GM12878 (cell line): ENCODE results near the gene ARL6IP5. TPM values are rescaled to one million over a fixed set of nuclear protein-coding genes. Genes with fewer than 3 reads are reported as not detected.

Source experiments
- ATF2 ChIP-seq: IDR thresholded peaks from 2 replicates; pipeline ENCODE4 v1.6.1; 2012; ENCODE audit warnings: low read length, inconsistent platforms
- BRCA1 ChIP-seq: IDR thresholded peaks from 2 replicates; pipeline ENCODE4 v1.6.1; 2011; ENCODE audit warnings: low read depth, low read length, improper control_type of control experiment
- CEBPB ChIP-seq, 2 experiments: fragments of 150-350 bp in 1 of 2; IDR thresholded peaks; 2 replicates each; pipeline ENCODE4 v1.6.1; 2012 to 2014; ENCODE audit warnings: low read depth in 2 of 2, low read length in 2 of 2, borderline replicate concordance in 1 of 2, inconsistent platforms in 1 of 2
- CREB1 ChIP-seq: IDR thresholded peaks from 2 replicates; pipeline ENCODE4 v1.6.1; 2012; ENCODE audit warnings: low read depth, mild to moderate bottlenecking, inconsistent platforms
- CREM ChIP-seq: IDR thresholded peaks from 2 replicates; pipeline ENCODE4 v1.6.1; 2014; ENCODE audit warnings: antibody characterized with exemption, low read depth
- EED ChIP-seq: sonication (generic); IDR thresholded peaks from 2 replicates; pipeline ENCODE4 v1.6.1; 2016; ENCODE audit warnings: antibody characterized with exemption, low read depth
- EGR1 ChIP-seq, 2 experiments: IDR thresholded peaks; 1 replicate in 1 of 2; 2 replicates in 1 of 2; pipeline ENCODE4 v1.6.1; 2011 to 2012; ENCODE audit warnings: low read depth in 2 of 2, low read length in 2 of 2, borderline replicate concordance in 1 of 2, mild to moderate bottlenecking in 1 of 2, moderate library complexity in 1 of 2
- IKZF1 ChIP-seq: fragments of 450-650 bp; conservative IDR thresholded peaks from 2 replicates; pipeline ENCODE4 v1.6.1; 2017; ENCODE audit warnings: antibody characterized with exemption, mild to moderate bottlenecking
- IRF4 ChIP-seq: IDR thresholded peaks from 2 replicates; pipeline ENCODE4 v1.6.1; 2011; ENCODE audit warnings: low read depth, low read length
- MXI1 ChIP-seq: fragments of 150-350 bp; IDR thresholded peaks from 2 replicates; pipeline ENCODE4 v1.6.1; 2011; ENCODE audit warnings: low read depth, mild to moderate bottlenecking, inconsistent platforms, low read length, improper control_type of control experiment
- NKRF ChIP-seq: fragments of 450-650 bp; conservative IDR thresholded peaks from 2 replicates; pipeline ENCODE4 v1.6.1; 2017; ENCODE audit warnings: mild to moderate bottlenecking, moderate library complexity
- POLR2AphosphoS5 ChIP-seq: IDR thresholded peaks from 2 replicates; pipeline ENCODE4 v1.6.1; 2011; ENCODE audit warnings: mild to moderate bottlenecking, low read length, inconsistent platforms
- RELA ChIP-seq: fragments of 450-650 bp; IDR thresholded peaks from 2 replicates; pipeline ENCODE4 v1.8.0; 2014; ENCODE audit warnings: borderline replicate concordance; ENCODE audit not compliant: partially characterized antibody
- RELB ChIP-seq: fragments of 450-650 bp; IDR thresholded peaks from 2 replicates; pipeline ENCODE4 v1.6.1; 2017; ENCODE audit warnings: low read depth, mild to moderate bottlenecking, moderate library complexity
- SIN3A ChIP-seq: IDR thresholded peaks from 2 replicates; pipeline ENCODE4 v1.6.1; 2012; ENCODE audit warnings: low read depth, low read length, improper control_type of control experiment
- SMAD5 ChIP-seq: IDR thresholded peaks from 2 replicates; pipeline ENCODE4 v1.6.1; 2016; ENCODE audit warnings: antibody characterized with exemption, low read depth
- SMARCA5 ChIP-seq: fragments of 450-650 bp; IDR thresholded peaks from 2 replicates; pipeline ENCODE4 v1.6.1; 2017; ENCODE audit warnings: mild to moderate bottlenecking
- STAT1 ChIP-seq: fragments of 450-650 bp; conservative IDR thresholded peaks from 2 replicates; pipeline ENCODE4 v1.6.1; 2014; ENCODE audit warnings: antibody characterized with exemption, mild to moderate bottlenecking
- TBL1XR1 ChIP-seq: IDR thresholded peaks from 2 replicates; pipeline ENCODE4 v1.6.1; 2012; ENCODE audit warnings: low read depth, low read length, improper control_type of control experiment
- ZNF274 ChIP-seq: IDR thresholded peaks from one replicate; pipeline ENCODE4 v1.8.0; 2011; ENCODE audit not compliant: insufficient read length, insufficient read depth
- polyA plus RNA-seq, 11 experiments: library from polyadenylated mRNA; depleted of rRNA in 4 of 11; unstranded in 6 of 11; stranded (reverse) in 5 of 11; fragments of >200 nt; fragmentation: Nextera tagmentation in 4 of 11; fragmentation: Illumina TruSeq in 1 of 11; extraction: Ambion mirVana in 4 of 11; extraction: Trizol in 1 of 11; gene quantifications; 1 replicate in 1 of 11; 2 replicates in 10 of 11; pipeline versions ENCODE4 v1.2.1 to v1.2.3, GENCODE V29; 2011 to 2016; ENCODE audit warnings: inconsistent platforms in 2 of 11, missing spikeins in 2 of 11, low read depth in 1 of 11
- total RNA-seq, 4 experiments: library from RNA; depleted of rRNA in 3 of 4; stranded (reverse); fragments of >200 nt in 3 of 4; fragmentation: Illumina TruSeq in 1 of 4; extraction: Trizol in 1 of 4; gene quantifications; 2 replicates each; pipeline versions ENCODE4 v1.2.1 to v1.2.3, GENCODE V29; 2013 to 2021

ARL6IP5 gene
- total and polyA plus RNA-seq, 10 of the 15 experiments (the other 5 are each of a cell fraction or from before 2014, with no cell fraction given), result 78.2 to 310 (median 148) TPM

- 0 out of 2 replicates have a peak, but pooled peaks have one; percentile 66 for TF ChIP-seq TBL1XR1
- TF ChIP-seq CEBPB (IDR thresholded peaks at IDR 0.05; ENCODE audit: borderline replicate concordance in 1 of 2, low read depth in 2 of 2, low read length in 2 of 2), result peak in 1 of 2 experiments; percentile 56; a peak in 1 of 4 replicates
- TF ChIP-seq SIN3A, result peak; percentile 86
- peak; percentile 97 for TF ChIP-seq RELB
- peak; percentile 71; the same call in 1 of the 2 replicates for TF ChIP-seq NKRF
- no peak for TF ChIP-seq BRCA1
- no peak for TF ChIP-seq ZNF274
- TF ChIP-seq CREM, result peak; percentile 73; the same call in 1 of the 2 replicates
- TF ChIP-seq SMAD5, result peak; percentile 54; the same call in 1 of the 2 replicates
- TF ChIP-seq EED, result peak; percentile 91
- peak; percentile 56; the same call in 1 of the 2 replicates for TF ChIP-seq SMARCA5
- TF ChIP-seq RELA, result peak; percentile 83
- peak; percentile 63; the same call in 1 of the 2 replicates for TF ChIP-seq IRF4
- TF ChIP-seq EGR1 (IDR thresholded peaks at IDR 0.05; ENCODE audit: borderline replicate concordance in 1 of 2, low read depth in 2 of 2, low read length in 2 of 2), result 0 out of 3 replicates have a peak, but pooled peaks of 1 of the 2 experiments have one; percentile 41
- TF ChIP-seq MXI1, result peak; percentile 73; the same call in 1 of the 2 replicates
- peak; percentile 21; the same call in 1 of the 2 replicates for TF ChIP-seq ATF2
- peak; percentile 96 for TF ChIP-seq IKZF1
- TF ChIP-seq CREB1, result peak; percentile 81
- TF ChIP-seq POLR2AphosphoS5, result 0 out of 2 replicates have a peak, but pooled peaks have one; percentile 62
- TF ChIP-seq STAT1, result no peak
- TF ChIP-seq, all 136 proteins: peak for 54
Observed at GRCh38 chr3:69084326-69085167, at the start of gene ARL6IP5 (continued).
